HG03520 (cell line): ENCODE measurements around the gene TMEM178B.

Source experiments
- ATAC-seq: cut with Tn5 transposase; IDR thresholded peaks from one replicate; pipeline ENCODE4 v1.9.1; 2021; ENCODE audit warnings: mild to moderate bottlenecking, moderate library complexity; ENCODE audit not compliant: unreplicated experiment

The TMEM178B gene

DNA sequence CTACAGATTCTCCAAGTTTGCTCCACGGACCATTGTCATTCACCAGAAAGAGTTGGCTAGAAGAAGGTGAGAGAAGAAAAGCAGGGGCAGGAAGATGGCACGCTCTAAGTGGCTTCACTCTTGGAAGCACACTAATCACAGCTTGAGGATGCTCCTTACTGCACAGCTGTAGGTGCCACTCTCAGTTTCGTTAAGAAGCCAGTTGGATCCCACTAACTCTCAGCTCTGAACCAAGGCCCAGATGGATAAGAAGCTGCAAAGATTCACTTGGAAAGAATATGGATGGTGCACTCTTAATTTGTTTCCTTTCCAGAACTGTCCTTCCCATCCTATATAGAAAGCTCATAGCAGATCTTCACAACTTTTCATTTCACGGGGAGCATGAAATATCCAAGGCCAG, 382.8 kb downstream of the TMEM178B start:
- no peak for ATAC-seq

- ATAC-seq = no peak
Observed at GRCh38 chr7:141460781-141461715, 387.2 kb downstream of the TMEM178B start.

GRCh38 chr7:141461924-141462323, 388.1 kb downstream of the TMEM178B start:
- no peak for ATAC-seq

- ATAC-seq = no peak
Observed at GRCh38 chr7:141462958-141463357, 389.1 kb downstream of the TMEM178B start.

DNA sequence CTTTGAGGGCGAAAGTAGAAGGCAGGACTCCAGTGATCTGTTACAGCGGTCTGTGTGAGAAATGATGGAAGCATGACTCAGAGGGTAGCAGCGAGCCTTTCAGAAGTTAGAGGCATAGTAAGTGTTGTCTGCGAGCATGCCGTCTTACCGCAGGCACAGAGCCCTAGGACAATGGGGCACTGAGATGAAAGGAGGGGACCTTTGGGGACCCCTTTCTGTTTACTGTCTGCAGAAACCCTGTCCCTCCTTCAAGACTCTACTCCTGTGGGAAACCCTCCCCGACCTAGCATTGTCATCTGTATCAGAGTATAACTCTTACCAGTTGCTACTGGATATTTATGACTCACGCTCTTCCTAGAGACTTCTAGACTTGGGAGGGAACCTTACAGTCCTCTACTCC, 390.1 kb downstream of the TMEM178B start:
- ATAC-seq = no peak

- no peak for ATAC-seq
Observed at GRCh38 chr7:141464551-141464950, 390.7 kb downstream of the TMEM178B start.

DNA sequence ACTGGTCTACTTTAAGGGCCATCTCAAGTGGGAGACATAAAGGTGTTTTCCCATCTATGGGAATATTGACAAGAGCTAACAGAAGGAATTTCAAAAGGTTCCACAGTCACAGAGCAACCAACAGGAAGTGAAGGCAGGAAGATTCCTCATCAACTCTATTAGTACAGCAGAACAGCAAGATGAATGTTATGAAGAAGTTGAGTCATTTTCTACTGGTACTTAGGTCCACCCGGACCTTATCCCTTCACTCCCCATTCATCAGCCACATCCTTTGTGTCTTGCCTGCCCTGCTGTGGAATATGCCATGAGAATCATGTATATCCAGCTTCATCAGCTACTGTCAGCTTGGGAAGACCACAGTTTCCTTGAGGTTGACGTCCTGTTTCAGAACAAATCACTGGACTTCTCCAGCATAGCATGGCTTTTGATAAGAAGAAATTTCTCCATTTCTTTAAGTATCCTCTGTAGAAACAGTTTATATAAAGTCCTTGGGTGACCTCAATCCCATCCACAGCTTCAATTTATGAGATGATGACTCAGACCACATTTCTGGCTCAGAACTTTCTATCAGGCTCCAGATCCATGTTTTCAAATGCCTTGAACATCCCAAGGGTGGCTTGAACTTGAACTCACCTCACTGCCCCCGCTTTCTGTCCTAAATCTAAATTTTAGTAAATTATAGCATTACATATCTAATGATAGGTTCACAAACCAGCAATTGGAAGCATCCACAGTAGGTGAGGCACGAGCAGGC, 392.5 kb downstream of the TMEM178B start:
- no peak for ATAC-seq

GRCh38 chr7:141468341-141468740, 394.5 kb downstream of the TMEM178B start:
- no peak for ATAC-seq

DNA sequence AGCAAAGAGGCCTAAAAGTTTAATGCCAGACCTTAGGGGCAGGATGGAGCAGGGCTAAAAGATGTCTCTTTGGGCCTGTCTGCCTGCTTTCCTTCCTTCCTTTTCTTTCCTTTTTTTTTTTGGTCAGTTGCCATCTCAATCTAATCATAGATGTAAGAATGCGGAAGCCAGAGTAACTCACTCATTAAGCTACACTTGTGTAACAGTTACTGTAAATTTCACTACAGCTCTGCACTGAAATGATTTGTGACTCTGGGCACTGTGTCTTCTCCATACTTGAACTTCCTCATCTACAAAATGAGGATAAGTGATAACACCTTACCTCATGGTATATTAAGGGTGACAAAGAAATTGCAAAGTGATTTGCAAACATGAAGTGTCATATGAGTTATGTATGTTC, 401.8 kb downstream of the TMEM178B start:
- no peak for ATAC-seq

DNA sequence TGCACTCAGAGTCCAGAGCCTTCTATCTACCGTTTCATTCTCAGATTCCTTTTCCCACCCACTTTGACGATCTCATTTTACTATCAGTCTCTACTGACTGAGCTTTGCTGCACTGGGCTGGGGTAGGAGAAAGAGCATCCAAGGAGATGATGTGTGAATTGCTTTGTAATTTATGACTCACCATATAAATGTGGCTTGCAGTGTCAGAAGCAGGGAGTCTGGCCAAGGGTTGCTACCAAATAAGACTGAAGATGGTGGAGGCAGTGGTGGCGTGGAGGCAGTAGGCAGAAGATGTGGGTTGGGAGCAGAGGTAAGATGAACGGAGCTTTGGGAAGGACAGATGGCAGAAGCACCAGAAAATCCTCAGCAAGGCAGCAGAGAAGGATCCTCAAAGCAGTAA, 404.0 kb downstream of the TMEM178B start:
- no peak for ATAC-seq

- no peak for ATAC-seq
Observed at GRCh38 chr7:141478845-141479244, 405.0 kb downstream of the TMEM178B start.

GRCh38 chr7:141480953-141481352, 407.1 kb downstream of the TMEM178B start:
- no peak for ATAC-seq

DNA sequence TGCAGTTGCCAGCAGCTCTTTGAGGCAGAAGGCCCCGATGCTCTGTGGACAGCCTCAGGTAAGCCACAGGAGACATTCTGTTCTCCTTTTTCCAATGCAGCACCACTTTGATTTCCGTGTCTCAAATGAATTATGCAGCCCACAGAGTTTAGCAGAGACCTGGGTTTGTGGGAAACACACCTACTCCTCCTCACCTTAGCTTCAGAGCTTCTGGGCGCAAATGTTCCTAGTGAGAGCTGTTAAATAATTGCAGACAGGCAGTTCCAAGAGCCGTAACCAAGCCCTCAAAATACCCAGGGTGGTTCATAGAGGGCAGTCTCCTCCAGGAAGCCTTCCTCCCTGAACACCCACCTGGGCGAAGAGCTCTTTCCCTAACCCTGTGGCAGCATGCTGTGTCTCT, 408.1 kb downstream of the TMEM178B start:
- ATAC-seq = no peak

GRCh38 chr7:141483044-141483443, 409.2 kb downstream of the TMEM178B start:
- no peak for ATAC-seq

DNA sequence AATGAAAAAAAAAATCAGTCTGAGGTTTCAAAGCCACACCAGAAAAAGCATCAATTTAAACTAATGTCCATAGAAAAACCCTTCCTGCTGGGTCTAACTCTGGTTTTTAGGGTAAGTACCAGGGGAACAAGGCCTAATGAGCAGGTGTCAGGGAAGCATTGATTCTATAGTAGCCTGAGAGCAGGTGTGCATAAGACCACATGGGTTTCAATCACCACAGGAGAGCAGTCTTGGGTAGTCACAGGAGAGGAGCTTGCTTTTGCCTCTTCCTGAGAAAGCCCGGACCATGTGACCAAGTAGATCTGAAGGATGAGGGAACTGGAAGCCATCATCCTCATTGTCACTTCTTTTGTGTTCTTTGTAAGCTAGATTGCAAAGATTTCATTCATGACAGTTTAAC, 411.0 kb downstream of the TMEM178B start:
- no peak for ATAC-seq

DNA sequence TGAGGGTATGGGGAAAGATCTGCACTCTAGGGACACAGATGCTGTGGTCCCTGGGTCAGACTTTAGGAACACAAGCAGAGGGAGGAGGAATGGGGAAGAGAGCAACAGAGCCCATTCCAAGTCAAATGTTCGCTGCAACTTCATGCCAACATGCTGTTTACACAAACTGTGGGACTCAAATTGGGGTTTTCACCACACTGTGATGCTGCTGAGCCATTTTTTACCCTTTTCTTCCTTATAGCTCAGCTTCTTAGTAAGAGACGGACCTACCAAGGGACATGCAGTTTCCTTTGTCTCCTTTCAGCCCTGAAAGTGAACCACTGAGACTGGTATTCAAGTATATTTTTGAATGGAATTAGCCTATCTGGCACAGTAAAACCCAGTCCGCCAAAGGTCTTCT, 413.1 kb downstream of the TMEM178B start:
- ATAC-seq = no peak

DNA sequence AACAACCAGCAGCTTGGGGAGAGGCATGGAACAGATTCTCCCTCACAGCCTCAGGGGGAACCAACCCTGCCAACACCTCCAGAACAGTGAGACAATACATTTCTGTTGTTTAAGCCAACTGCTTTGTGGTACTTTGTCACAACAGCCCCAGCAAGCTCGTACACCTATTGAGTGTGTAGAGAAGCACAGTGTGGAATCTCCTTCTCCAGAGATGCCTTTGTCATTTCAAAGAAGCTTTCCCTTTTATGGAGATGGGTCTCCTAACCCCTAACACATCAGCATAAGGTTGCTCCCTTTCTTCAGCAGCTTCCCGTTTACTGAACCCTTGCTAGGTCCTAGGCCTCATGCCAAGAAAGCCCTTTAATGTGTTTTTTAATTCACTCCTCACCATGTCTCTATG, 416.6 kb downstream of the TMEM178B start:
- no peak for ATAC-seq

GRCh38 chr7:141495057-141495456, 421.2 kb downstream of the TMEM178B start:
- no peak for ATAC-seq

DNA sequence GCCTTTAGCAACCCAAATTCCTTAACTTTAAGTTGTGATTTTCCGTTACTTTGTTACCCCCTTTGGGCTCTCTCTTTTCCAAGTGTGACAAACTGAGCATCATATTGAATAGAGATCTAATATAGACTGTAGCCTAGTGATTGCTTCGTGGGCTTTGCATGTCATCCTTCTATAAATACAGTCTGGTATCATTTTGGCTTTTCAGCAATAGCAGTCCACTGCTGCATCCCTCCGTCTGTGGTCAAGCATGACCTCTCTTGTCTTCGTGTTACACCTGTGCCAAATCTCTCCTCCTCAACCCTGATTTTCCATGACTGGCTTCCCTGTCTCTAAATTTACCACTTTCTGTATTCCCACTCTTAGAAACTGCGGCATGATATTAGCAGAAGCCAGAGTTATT, 423.5 kb downstream of the TMEM178B start:
- no peak for ATAC-seq

- ATAC-seq = no peak
Observed at GRCh38 chr7:141500608-141501007, 426.7 kb downstream of the TMEM178B start.

DNA sequence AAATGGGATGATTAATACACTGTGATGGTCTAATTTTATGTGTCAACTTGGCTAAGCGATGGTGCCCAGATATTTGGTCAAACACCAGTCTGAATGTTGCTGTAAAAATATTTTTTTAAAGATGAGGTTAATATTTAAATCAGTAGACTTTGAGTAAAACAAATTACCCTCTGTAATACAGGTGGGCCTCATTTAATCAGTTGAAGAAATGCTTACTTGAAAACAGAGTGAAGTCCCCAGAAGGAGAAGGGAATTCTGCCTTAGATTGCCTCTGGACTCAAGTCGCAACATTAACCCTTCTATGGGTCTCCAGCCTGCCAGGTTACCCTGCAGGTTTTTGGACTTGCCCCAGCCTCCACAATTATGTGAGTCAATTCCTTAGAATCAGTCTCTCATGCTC, 427.6 kb downstream of the TMEM178B start:
- no peak for ATAC-seq

DNA sequence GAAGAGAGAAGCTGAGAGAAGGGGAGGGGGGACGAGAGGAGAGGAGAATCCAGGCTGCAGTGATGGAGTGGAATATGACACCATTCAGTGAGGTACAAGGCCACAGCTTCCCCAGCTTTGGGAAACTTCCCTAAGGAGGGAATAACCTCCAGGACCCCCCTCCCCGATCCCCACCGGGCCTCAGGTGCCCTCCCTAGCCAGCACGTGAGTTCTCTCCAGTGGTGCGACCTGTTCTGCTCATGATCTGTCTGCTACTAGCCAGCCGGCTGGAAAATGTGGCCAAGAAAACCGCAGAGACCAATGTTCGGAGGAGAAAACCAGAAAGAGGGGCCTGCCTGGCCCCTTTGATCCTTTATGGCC, 437.4 kb downstream of the TMEM178B start:
- no peak for ATAC-seq
